HFF-Myc (cell line): ENCODE measurements around the gene EEF1A2.

Source experiments
- DNase-seq: peaks from one replicate; pipeline ENCODE4 v3.0.0-alpha.2; 2011; ENCODE audit warnings: low read depth; ENCODE audit errors: extremely low read depth
- H3K4me3 ChIP-seq: replicated peaks from 2 replicates; pipeline ENCODE4 v1.5.1; 2011; ENCODE audit warnings: low read depth, mild to moderate bottlenecking, control low read depth, low read length
- CTCF ChIP-seq: IDR thresholded peaks from 2 replicates; pipeline ENCODE4 v1.5.1; 2012; ENCODE audit warnings: mild to moderate bottlenecking, low read depth, low read length, control low read depth; ENCODE audit errors: missing control alignments

The EEF1A2 gene

GRCh38 chr20:63497946-63498935 is 642 bp downstream of the EEF1A2 start:
- no peak for TF ChIP-seq CTCF
- DNase-seq = no peak
- no peak overlapping the region for H3K4me3 ChIP-seq

GRCh38 chr20:63497138-63497945 is 1.5 kb downstream of the EEF1A2 start:
- TF ChIP-seq CTCF = no peak

GRCh38 chr20:63496596-63497120 is 2.2 kb downstream of the EEF1A2 start:
- TF ChIP-seq CTCF = no peak
- no peak overlapping the region for H3K4me3 ChIP-seq
- no peak for DNase-seq

More at GRCh38 chr20:63497138-63497945, 1.5 kb downstream of the EEF1A2 start:
- no peak for DNase-seq
- no peak overlapping the region for H3K4me3 ChIP-seq

GRCh38 chr20:63495741-63496595 is 2.9 kb downstream of the EEF1A2 start:
- no peak overlapping the region for H3K4me3 ChIP-seq
- DNase-seq = no peak
- peak; percentile 95 for TF ChIP-seq CTCF

- TF ChIP-seq CTCF = no peak
- DNase-seq = no peak
Observed at GRCh38 chr20:63495167-63495720, 3.6 kb downstream of the EEF1A2 start.

More at GRCh38 chr20:63495167-63495720, 3.6 kb downstream of the EEF1A2 start:
- no peak overlapping the region for H3K4me3 ChIP-seq
